HFF-Myc (cell line): Measurements from ENCODE around the gene SALL2.

Experiments used
- DNase-seq: peaks from one replicate; pipeline ENCODE4 v3.0.0-alpha.2; 2011; ENCODE audit warnings: low read depth; ENCODE audit errors: extremely low read depth
- H3K4me3 ChIP-seq: replicated peaks from 2 replicates; pipeline ENCODE4 v1.5.1; 2011; ENCODE audit warnings: low read depth, mild to moderate bottlenecking, control low read depth, low read length
- CTCF ChIP-seq: IDR thresholded peaks from 2 replicates; pipeline ENCODE4 v1.5.1; 2012; ENCODE audit warnings: mild to moderate bottlenecking, low read depth, low read length, control low read depth; ENCODE audit errors: missing control alignments

SALL2 gene

GRCh38 chr14:21494902-21495762 is 31.0 kb downstream of the SALL2 start:
- TF ChIP-seq CTCF = no peak

GRCh38 chr14:21486640-21487087 is 39.5 kb downstream of the SALL2 start:
- peak; percentile 6 for DNase-seq
- TF ChIP-seq CTCF = no peak
- no peak overlapping the region for H3K4me3 ChIP-seq

More at GRCh38 chr14:21494902-21495762, 31.0 kb downstream of the SALL2 start:
- H3K4me3 ChIP-seq = no peak overlapping the region
- DNase-seq = no peak

GRCh38 chr14:21476925-21477681 is 49.0 kb downstream of the SALL2 start, which contains the start of the genes RAB2B and TOX4:
Gene RAB2B, minus strand, starts transcription at chr14:21476959. Its CDS starts 87 bp downstream, at chr14:21476872.
Gene TOX4, plus strand, starts transcription at chr14:21477195. Its CDS starts 84 bp downstream, at chr14:21477279.
- DNase-seq = peak; percentile 96
- peak within 1 kb of the TSS; percentile 100 for H3K4me3 ChIP-seq
- peak; percentile 95 for TF ChIP-seq CTCF

GRCh38 chr14:21476523-21476924 is 49.6 kb downstream of the SALL2 start:
- TF ChIP-seq CTCF = no peak
- DNase-seq = no peak
- H3K4me3 ChIP-seq = peak overlapping the region; percentile 100

GRCh38 chr14:21475767-21476522 is 50.2 kb downstream of the SALL2 start:
- no peak for TF ChIP-seq CTCF

More at GRCh38 chr14:21475767-21476522, 50.2 kb downstream of the SALL2 start:
- H3K4me3 ChIP-seq = peak overlapping the region; percentile 100
- DNase-seq = no peak
